ENCODE results near the gene SETD3.

GRCh38 chr14:99521176-99522024, 40.7 kb upstream of the SETD3 start:
- TF ChIP-seq CTCF (IDR thresholded peaks at IDR 0.05; ENCODE audit: insufficient read depth, low read depth, low read length) = no peak
- no peak for TF ChIP-seq EZH2 (IDR thresholded peaks at IDR 0.05; ENCODE audit: insufficient read depth, low read length)
